ENCODE measurements around the gene EBF4.

EBF4 gene

DNA sequence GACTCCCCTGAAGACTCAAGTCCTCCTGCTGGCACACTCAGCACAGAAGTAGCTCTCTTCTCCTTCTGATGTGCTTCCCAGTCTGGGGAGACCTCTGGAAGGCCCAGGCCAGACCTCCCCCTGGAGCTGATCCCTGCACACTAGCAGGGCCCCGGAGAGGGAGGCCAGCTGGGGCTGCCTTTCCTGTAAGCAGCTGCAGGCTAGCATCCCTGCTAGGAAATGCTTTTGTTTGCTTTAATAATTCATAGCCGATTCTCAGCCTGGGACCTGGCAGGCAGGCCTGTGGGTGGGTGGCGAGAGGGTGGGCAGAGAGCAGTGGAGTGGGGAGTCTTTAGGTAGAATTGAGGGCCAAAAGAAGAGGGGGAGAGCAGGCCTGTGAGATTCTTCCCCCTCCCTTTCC is 5.2 kb downstream of the EBF4 start:
- Histone ChIP-seq H3K27me3 (ENCODE audit: control insufficient read depth, insufficient read depth, low read length) (peaks cover 5% of the 10 kb centered on the region), H3K9ac (ENCODE audit: low read length) (no peak overlapping the region), H3K36me3 (ENCODE audit: control insufficient read depth, insufficient read depth, low read length) (no peaks in the 10 kb centered on the region), H3K27ac (ENCODE audit: low read depth, low read length) (no peak overlapping the region), H3K4me3 (ENCODE audit: low read length) (no peak overlapping the region), H3K4me1 (ENCODE audit: control insufficient read depth, insufficient read depth, low read length) (no peaks in the 10 kb centered on the region)

DNA sequence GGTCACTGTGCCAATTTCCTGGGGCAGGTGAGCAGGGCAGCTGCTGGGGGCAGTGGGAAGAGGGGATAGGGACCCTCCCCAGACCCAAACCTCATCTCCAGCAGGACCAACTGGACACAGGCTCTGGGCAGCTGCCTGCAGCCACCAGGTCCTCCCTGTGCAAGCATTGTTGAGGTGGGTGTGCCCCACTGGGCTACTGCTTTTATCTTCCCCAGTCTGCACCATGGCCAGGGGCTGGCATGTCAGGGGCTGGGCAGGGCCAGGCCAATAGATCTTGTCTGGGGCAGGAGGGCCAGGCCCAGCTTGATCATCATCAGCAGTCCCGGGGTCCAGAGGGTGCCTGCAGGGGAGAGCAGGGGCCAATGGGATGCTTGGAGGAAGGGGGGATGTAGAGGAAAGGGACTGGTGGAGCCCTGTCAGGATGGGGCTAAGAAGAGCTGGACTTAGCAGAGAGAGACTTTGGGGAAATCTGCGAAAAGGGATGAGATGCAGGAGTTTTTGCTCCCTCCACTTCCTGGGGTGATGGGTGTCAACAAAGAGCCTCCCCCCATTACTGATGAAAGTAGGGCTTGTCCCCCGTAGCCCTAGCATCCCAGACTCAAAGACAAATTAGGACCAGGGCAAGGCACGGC is 5.7 kb downstream of the EBF4 start:
- Histone ChIP-seq H3K27ac (ENCODE audit: low read depth, low read length) (no peak overlapping the region), H3K27me3 (ENCODE audit: control insufficient read depth, insufficient read depth, low read length) (peaks cover 5% of the 10 kb centered on the region), H3K4me3 (ENCODE audit: low read length) (no peak overlapping the region), H3K9ac (ENCODE audit: low read length) (no peak overlapping the region), H3K4me1 (ENCODE audit: control insufficient read depth, insufficient read depth, low read length) (no peaks in the 10 kb centered on the region), H3K36me3 (ENCODE audit: control insufficient read depth, insufficient read depth, low read length) (no peaks in the 10 kb centered on the region)

DNA sequence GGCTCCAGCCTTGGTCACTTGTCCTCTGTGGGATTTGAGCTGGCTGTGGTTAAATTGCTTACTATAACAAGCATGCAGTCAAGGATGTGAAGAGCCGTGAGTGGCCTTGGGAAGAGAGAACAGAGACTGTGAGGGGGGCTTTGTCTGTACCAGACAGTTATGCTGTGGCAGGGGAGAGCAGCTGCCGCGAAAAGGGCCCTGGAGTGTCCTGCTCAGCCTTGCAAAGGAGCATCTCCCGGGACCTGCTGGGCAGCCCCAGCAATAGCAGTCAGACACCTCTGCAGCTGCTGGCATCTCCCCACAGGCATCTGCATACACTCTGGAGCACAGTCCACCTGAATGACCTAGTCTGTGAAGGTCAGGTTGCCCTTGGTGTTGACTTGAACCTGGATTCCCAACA is 6.3 kb downstream of the EBF4 start:
- Histone ChIP-seq H3K27me3 (ENCODE audit: control insufficient read depth, insufficient read depth, low read length) (peaks cover 5% of the 10 kb centered on the region), H3K27ac (ENCODE audit: low read depth, low read length) (no peak overlapping the region), H3K4me1 (ENCODE audit: control insufficient read depth, insufficient read depth, low read length) (no peaks in the 10 kb centered on the region), H3K4me3 (ENCODE audit: low read length) (no peak overlapping the region), H3K36me3 (ENCODE audit: control insufficient read depth, insufficient read depth, low read length) (no peaks in the 10 kb centered on the region), H3K9ac (ENCODE audit: low read length) (no peak overlapping the region)

DNA sequence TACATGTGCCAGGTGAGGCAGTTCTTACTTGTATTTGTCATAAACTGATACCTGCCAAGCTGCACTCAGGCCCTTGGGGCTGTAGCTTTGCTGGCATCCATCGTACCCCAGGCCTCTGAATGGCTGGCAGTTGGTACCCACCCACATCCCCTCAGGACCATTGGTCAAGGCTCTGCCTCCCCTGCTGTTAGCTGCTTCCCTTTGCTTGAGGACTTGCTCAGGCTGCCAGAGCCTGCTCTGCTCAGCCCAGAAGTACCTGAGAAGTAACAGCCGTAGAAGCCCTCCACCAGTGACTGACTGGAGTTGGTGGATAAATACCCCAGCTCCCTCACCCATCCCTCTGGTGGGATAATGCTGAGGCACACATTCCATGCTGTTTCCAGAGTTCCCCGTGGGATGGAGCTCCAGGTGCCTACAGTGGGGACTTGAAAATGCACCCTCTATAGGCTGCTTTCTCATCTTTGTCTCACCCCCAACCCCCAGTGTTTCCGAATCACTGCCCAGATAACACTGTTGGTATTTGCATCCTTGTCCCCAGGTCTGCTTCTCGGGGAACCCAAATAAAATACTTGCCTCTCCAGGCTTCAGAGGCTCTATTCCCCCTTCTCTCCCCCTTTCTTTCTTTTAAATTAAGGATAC is 7.3 kb downstream of the EBF4 start:
- no peak overlapping the region for H3K4me3 ChIP-seq (ENCODE audit: low read length)
- no peak overlapping the region for H3K27ac ChIP-seq (ENCODE audit: low read depth, low read length)
- peaks cover 4% of the 10 kb centered on the region for H3K27me3 ChIP-seq (ENCODE audit: control insufficient read depth, insufficient read depth, low read length)
- H3K4me1 ChIP-seq (ENCODE audit: control insufficient read depth, insufficient read depth, low read length): no peaks in the 10 kb centered on the region
- no peak overlapping the region for H3K9ac ChIP-seq (ENCODE audit: low read length)
- no peaks in the 10 kb centered on the region for H3K36me3 ChIP-seq (ENCODE audit: control insufficient read depth, insufficient read depth, low read length)

DNA sequence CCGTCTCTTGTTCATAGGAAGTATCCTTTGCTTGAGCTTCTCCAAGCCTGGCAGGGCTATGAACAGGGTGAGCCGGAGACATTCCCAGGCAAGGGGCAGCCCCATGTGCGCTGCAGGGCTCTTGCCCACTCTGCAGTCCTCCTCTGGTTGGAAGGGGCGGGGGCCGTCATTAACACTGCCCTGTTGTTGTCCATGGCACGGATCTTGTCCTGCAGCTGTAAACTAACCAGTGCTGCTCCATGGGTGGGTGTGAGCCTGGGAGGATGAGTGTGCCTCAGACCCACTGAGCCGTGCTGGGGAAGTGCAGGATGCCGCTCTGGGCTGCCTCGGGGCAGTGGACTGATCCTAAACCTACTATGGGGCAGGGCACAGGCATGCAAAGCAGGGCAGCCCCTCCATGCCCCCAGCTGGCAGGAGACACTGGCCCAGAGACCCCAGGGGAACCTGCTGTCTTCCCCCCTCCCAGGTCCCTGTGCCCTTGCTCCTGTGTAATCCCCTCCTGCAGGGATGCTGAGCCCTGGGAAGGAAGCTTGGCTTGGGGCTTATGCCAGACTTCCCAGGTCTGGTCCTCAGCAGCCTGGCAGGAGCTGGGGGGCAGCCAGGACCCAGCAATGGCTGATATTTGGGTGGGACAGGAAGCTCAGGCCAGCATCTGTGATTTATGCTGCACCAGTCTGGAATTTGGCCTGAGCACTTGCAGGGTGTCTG is 8.5 kb downstream of the EBF4 start:
- no peaks in the 10 kb centered on the region for H3K4me1 ChIP-seq (ENCODE audit: control insufficient read depth, insufficient read depth, low read length)
- no peak overlapping the region for H3K9ac ChIP-seq (ENCODE audit: low read length)
- H3K27me3 ChIP-seq (ENCODE audit: control insufficient read depth, insufficient read depth, low read length): peaks cover 2% of the 10 kb centered on the region
- no peak overlapping the region for H3K4me3 ChIP-seq (ENCODE audit: low read length)
- no peak overlapping the region for H3K27ac ChIP-seq (ENCODE audit: low read depth, low read length)
- H3K36me3 ChIP-seq (ENCODE audit: control insufficient read depth, insufficient read depth, low read length): no peaks in the 10 kb centered on the region

DNA sequence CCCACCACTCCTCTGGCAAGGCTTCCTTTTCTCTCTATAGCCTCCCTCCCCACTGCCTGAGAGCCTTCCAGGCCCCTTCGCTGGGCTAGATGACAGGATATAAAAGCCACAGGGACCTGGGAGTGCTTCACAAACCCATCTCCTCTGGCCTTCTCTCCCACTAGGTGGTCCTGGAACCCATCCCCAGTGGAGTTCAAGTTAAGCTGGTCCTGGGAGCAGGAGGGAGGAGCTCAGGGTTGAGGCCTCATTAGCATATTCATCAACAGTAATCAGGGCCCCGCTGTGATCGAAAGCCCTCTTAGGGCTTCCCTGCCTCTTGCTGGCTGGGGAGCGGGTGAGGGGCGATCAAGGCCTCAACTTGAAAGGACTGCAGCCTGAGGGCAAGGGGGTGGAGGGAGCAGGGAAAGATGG is 9.1 kb downstream of the EBF4 start:
- Histone ChIP-seq H3K4me1 (ENCODE audit: control insufficient read depth, insufficient read depth, low read length) (no peaks in the 10 kb centered on the region), H3K36me3 (ENCODE audit: control insufficient read depth, insufficient read depth, low read length) (no peaks in the 10 kb centered on the region), H3K27ac (ENCODE audit: low read depth, low read length) (no peak overlapping the region), H3K27me3 (ENCODE audit: control insufficient read depth, insufficient read depth, low read length) (peaks cover 2% of the 10 kb centered on the region), H3K4me3 (ENCODE audit: low read length) (no peak overlapping the region), H3K9ac (ENCODE audit: low read length) (no peak overlapping the region)

DNA sequence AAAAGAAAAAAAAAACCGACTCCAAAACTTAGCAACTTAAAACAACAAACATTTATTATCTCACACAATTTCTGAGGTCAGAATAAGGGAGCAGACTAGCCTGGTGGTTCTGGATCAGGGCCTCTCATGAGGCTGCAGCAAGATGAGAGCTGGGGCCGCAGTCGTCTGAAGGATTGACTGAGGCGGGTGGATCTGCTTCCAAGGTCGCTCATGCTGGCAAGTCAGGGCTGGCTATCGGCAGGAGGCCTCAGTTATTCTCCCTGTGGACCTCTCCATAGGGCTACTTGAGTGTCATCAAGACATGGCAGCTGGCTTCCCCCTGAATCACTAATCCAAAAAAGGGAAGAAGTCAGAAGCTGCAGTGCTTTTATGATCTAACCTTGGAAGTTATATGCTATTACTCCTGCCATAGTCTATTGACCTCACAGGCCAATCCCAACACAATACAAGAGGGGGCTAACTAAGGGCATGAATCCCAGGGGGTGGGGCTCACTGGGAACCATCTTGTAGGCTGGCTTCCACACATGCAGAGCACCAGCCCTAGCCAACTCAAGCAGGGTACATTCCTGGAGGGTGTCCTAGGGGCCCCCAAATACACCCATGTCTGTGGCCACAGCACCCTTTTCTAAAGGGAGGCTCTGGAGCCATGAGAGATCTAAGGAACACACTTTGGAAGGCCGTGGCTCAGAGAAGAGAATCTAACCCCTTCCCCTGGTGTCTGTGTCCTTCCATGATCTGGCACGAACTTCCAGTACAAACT is 11.3 kb downstream of the EBF4 start:
- Histone ChIP-seq H3K27me3 (ENCODE audit: control insufficient read depth, insufficient read depth, low read length) (peaks cover 5% of the 10 kb centered on the region), H3K9ac (ENCODE audit: low read length) (no peak overlapping the region), H3K36me3 (ENCODE audit: control insufficient read depth, insufficient read depth, low read length) (no peaks in the 10 kb centered on the region), H3K4me1 (ENCODE audit: control insufficient read depth, insufficient read depth, low read length) (no peaks in the 10 kb centered on the region), H3K27ac (ENCODE audit: low read depth, low read length) (no peak overlapping the region), H3K4me3 (ENCODE audit: low read length) (no peak overlapping the region)

DNA sequence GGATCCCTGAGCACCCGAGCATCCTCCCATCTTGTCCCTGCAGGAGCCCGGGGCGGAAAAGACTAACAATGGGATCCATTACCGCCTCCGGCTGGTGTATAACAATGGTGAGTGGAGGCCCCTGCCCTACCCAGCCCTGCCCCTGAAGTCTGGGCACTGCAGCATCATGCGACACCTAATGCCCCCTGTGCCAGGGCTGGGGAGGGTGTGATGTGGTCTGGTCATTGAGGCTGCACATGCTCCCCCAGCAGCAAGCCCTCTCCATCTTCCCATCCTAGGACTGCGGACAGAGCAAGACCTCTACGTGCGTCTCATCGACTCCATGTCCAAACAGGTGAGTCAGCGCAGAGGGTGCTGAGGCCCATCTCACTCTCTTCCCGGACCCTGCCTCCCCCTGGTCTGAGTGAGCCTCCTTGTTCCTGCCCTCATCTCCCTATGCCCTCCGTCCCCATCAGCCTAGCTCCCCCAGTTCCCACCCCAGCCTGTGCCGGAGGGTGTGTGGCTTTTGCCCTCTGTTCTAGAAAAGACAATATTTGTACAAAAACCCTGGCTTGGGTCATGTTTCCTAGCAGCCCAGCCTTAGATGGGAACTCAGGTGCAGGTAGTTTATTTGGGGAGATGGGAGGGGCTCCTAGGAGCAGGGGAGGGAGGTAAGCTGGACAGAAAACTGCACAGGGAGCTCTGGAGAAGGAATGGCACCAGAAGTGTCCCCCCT is 13.5 kb downstream of the EBF4 start:
- Histone ChIP-seq H3K27me3 (ENCODE audit: control insufficient read depth, insufficient read depth, low read length) (peaks cover 5% of the 10 kb centered on the region), H3K4me3 (ENCODE audit: low read length) (no peak overlapping the region), H3K9ac (ENCODE audit: low read length) (no peak overlapping the region), H3K36me3 (ENCODE audit: control insufficient read depth, insufficient read depth, low read length) (no peaks in the 10 kb centered on the region), H3K27ac (ENCODE audit: low read depth, low read length) (no peak overlapping the region), H3K4me1 (ENCODE audit: control insufficient read depth, insufficient read depth, low read length) (no peaks in the 10 kb centered on the region)

DNA sequence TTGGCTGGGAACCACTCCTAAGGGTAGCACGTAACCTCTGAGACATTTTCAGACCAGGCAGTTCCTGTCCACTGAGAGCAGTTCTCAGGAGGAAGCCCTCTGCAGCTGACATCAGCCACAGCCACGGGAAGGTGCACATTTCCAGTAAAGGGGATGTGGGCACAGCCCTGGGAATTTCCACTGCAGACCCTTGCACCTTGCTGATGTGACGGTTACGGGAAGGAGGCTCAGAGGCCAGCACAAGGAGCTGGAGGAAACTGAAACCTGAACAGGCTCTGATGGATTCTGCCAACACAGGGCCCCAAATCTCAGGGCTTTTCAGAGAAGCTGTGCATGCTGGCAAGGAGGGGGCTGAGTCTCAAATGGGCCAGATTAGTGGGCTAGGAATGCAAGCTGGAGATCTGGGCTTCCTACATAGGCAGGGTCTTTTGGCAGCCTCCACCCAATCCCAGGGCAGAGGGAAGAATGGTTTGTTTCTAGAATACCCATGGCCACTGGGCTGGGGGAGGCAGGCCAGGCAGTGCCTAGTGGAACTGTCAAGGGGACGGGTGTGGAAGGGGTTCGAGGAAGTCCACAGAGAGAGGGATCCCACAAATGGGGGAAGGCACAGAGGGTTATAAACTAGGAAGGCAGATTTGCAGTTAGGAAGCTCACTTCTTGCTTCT is 14.2 kb downstream of the EBF4 start:
- Histone ChIP-seq H3K4me3 (ENCODE audit: low read length) (no peak overlapping the region), H3K9ac (ENCODE audit: low read length) (no peak overlapping the region), H3K27me3 (ENCODE audit: control insufficient read depth, insufficient read depth, low read length) (peaks cover 5% of the 10 kb centered on the region), H3K36me3 (ENCODE audit: control insufficient read depth, insufficient read depth, low read length) (no peaks in the 10 kb centered on the region), H3K4me1 (ENCODE audit: control insufficient read depth, insufficient read depth, low read length) (no peaks in the 10 kb centered on the region), H3K27ac (ENCODE audit: low read depth, low read length) (no peak overlapping the region)

DNA sequence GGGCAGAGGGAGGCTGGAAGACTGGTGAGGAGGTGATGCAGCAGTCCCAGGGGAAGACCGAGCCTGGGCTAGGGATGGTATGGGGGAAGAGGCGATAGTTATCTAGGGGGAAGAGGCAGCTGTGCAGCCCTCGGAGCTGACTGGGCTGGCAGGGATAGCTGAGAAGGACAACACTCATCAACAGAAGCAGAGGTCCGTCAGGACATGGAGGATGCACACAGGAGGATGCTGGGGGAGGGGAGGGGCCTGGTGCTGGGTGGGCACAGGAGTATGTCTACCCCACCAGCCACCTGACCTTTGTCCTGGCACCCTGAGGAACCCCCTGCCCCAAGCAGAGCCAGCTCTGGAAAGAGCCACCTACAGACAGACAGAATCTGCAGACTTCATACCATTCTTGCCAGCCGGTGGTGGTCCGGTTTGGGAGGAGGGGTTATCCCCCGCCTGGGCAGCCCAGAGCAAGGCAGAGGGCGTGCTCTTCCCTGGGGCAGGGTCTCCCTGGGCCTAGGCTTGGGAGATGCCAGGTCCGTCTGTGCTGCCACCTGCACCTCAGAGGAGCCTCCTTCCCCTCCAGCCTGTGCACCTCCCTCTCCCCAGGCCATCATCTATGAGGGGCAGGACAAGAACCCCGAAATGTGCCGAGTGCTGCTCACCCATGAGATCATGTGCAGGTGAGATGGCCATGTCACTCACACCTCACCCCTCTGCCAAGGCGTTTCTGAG is 14.9 kb downstream of the EBF4 start:
- peaks cover 5% of the 10 kb centered on the region for H3K27me3 ChIP-seq (ENCODE audit: control insufficient read depth, insufficient read depth, low read length)
- H3K4me1 ChIP-seq (ENCODE audit: control insufficient read depth, insufficient read depth, low read length): no peaks in the 10 kb centered on the region
- H3K4me3 ChIP-seq (ENCODE audit: low read length): no peak overlapping the region
- H3K9ac ChIP-seq (ENCODE audit: low read length): no peak overlapping the region
- H3K27ac ChIP-seq (ENCODE audit: low read depth, low read length): no peak overlapping the region
- H3K36me3 ChIP-seq (ENCODE audit: control insufficient read depth, insufficient read depth, low read length): no peaks in the 10 kb centered on the region

DNA sequence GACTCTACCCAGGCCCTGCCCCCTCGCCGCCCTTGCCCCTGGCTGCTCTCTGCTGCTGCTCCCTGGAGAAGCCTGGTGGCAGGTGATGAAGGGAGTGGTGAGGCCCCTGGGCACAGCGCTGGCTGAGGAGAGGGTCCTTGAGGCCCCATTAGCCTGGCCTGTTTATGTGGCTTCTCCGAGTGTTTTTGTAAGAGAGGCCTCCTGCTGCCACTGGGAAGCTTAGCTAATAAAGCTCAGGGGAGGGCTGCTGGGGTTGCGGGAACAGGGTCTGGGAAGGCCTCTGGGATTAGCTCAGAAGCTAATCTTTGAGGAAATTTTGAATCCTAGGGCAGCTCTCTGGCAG is 15.5 kb downstream of the EBF4 start:
- H3K9ac ChIP-seq (ENCODE audit: low read length): no peak overlapping the region
- no peak overlapping the region for H3K27ac ChIP-seq (ENCODE audit: low read depth, low read length)
- peaks cover 5% of the 10 kb centered on the region for H3K27me3 ChIP-seq (ENCODE audit: control insufficient read depth, insufficient read depth, low read length)
- no peaks in the 10 kb centered on the region for H3K36me3 ChIP-seq (ENCODE audit: control insufficient read depth, insufficient read depth, low read length)
- no peak overlapping the region for H3K4me3 ChIP-seq (ENCODE audit: low read length)
- H3K4me1 ChIP-seq (ENCODE audit: control insufficient read depth, insufficient read depth, low read length): no peaks in the 10 kb centered on the region
